PFSK-1 (cell line): ENCODE results near the gene RSU1.

ENCODE experiments used
- FOXP2 ChIP-seq: optimal IDR thresholded peaks from 2 replicates; pipeline ENCODE3; 2011; ENCODE audit warnings: borderline replicate concordance, control low read depth, inconsistent platforms; ENCODE audit not compliant: insufficient read depth; ENCODE audit errors: extremely low read length, extremely low read depth
- POLR2AphosphoS5 ChIP-seq: IDR thresholded peaks from 2 replicates; pipeline ENCODE4 v1.6.1; 2012; ENCODE audit warnings: low read depth, mild to moderate bottlenecking, control low read depth, low read length, moderate library complexity
- REST ChIP-seq, 2 experiments: IDR thresholded peaks; 2 replicates each; pipeline versions ENCODE4 v1.6.1 to v1.8.0; 2011 to 2012; ENCODE audit warnings: low read depth in 2 of 2, low read length in 2 of 2, control low read depth in 1 of 2, inconsistent platforms in 1 of 2, mild to moderate bottlenecking in 1 of 2, moderate library complexity in 1 of 2; ENCODE audit not compliant: insufficient read depth in 1 of 2
- SIN3A ChIP-seq: IDR thresholded peaks from 2 replicates; pipeline ENCODE4 v1.6.1; 2012; ENCODE audit warnings: mild to moderate bottlenecking, low read length, moderate library complexity, borderline replicate concordance; ENCODE audit not compliant: insufficient read depth
- TAF1 ChIP-seq: IDR thresholded peaks from 2 replicates; pipeline ENCODE4 v1.6.1; 2012; ENCODE audit warnings: low read length, control low read depth, borderline replicate concordance; ENCODE audit not compliant: insufficient read depth

RSU1 gene

GRCh38 chr10:16803464-16803863 lies 13.8 kb downstream of the RSU1 start:
- TF ChIP-seq REST (IDR thresholded peaks at IDR 0.05; ENCODE audit: insufficient read depth in 1 of 2, low read depth in 2 of 2, low read length in 2 of 2) (no peak), POLR2AphosphoS5 (no peak), TAF1 (no peak), SIN3A (no peak), FOXP2 (no peak)

DNA sequence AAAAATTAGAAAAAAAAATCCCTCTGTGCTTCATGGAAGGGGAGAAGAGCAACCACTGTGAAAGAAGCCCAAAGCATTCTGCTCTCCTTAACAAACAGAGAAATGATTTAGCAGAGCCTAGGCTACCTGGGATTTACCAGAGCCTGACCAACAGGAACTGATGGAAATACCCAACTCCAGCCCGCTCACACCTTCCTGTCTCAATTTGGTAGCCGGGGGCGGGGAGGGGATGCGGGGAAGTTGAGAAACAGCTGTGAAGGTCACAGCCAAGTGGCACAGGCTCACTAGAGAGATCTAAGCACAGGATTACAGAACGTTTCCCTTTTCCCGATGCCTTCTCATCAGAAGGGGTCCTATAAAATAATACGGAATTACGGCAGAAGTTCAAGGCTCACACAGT lies 17.6 kb downstream of the RSU1 start:
- TF ChIP-seq REST (IDR thresholded peaks at IDR 0.05; ENCODE audit: insufficient read depth in 1 of 2, low read depth in 2 of 2, low read length in 2 of 2) = no peak
- no peak for TF ChIP-seq POLR2AphosphoS5
- TF ChIP-seq FOXP2 = no peak
- TF ChIP-seq TAF1 = no peak
- no peak for TF ChIP-seq SIN3A

GRCh38 chr10:16798571-16798970 lies 18.7 kb downstream of the RSU1 start:
- no peak for TF ChIP-seq TAF1
- TF ChIP-seq FOXP2 = no peak
- no peak for TF ChIP-seq POLR2AphosphoS5
- TF ChIP-seq REST (IDR thresholded peaks at IDR 0.05; ENCODE audit: insufficient read depth in 1 of 2, low read depth in 2 of 2, low read length in 2 of 2) = no peak
- TF ChIP-seq SIN3A = no peak

GRCh38 chr10:16795410-16796073 lies 21.7 kb downstream of the RSU1 start:
- no peak for TF ChIP-seq POLR2AphosphoS5
- TF ChIP-seq REST (IDR thresholded peaks at IDR 0.05; ENCODE audit: insufficient read depth in 1 of 2, low read depth in 2 of 2, low read length in 2 of 2) = no peak
- TF ChIP-seq FOXP2 = no peak
- TF ChIP-seq TAF1 = no peak

DNA sequence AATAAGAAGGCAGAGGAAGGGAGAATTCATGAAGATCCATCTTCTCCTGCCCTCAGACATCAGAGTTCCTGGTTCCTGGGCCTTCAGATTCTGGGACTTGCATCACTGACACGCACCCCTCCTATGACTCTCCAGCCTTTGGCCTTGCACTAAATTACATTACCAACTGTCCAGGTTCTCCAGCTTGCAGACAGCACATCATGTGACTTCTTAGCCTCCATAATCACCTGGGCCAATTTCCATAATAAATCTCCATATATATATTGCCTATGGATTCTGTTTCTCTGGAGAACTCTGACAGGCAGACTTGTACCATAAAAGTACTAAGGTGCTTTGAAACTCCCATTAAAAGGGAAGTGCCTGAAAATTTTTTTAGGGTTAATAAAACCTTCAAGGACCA lies 23.2 kb downstream of the RSU1 start:
- no peak for TF ChIP-seq POLR2AphosphoS5
- no peak for TF ChIP-seq REST (IDR thresholded peaks at IDR 0.05; ENCODE audit: insufficient read depth in 1 of 2, low read depth in 2 of 2, low read length in 2 of 2)
- no peak for TF ChIP-seq FOXP2
- TF ChIP-seq TAF1 = no peak
- TF ChIP-seq SIN3A = no peak
